H1 (cell line): ENCODE data around the gene KNDC1. TPM values are rescaled to one million over a fixed set of nuclear protein-coding genes. Genes with fewer than 3 reads are reported as not detected.

Experiments used
- CTCF ChIA-PET: fragments of 300-600 bp; sonication (Branson Sonifier 250); formaldehyde crosslinking; loops from one replicate; lab custom pipeline; 2021; ENCODE audit not compliant: partially characterized antibody; lab: Charles Lee
- POLR2A ChIA-PET: fragments of 300-600 bp; sonication (Branson Sonifier 250); formaldehyde crosslinking; loops from one replicate; lab custom pipeline; 2021; ENCODE audit warnings: inconsistent platforms; ENCODE audit not compliant: partially characterized antibody; lab: Charles Lee
- DNase-seq, 2 experiments: peaks; one replicate each; pipeline versions ENCODE4 v3.0.0 to v3.0.0-alpha.2; 2010 to 2022; ENCODE audit warnings: low spot score in 2 of 2, low read depth in 1 of 2, mixed read lengths in 1 of 2
- FAIRE-seq: peaks from 2 replicates; lab custom pipeline; 2011; peaks lifted over from hg19 to GRCh38; lab: Jason Lieb, UNC
- H2AFZ ChIP-seq: 2 replicates; pipeline ENCODE4 v1.8.1; 2012; ENCODE audit warnings: low read length, inconsistent platforms
- H2AK5ac ChIP-seq: 2 replicates; pipeline ENCODE4 v1.6.1; 2013; ENCODE audit warnings: low read depth, low read length
- H2BK120ac ChIP-seq: replicated peaks from 2 replicates; pipeline ENCODE3; 2013; ENCODE audit warnings: low read depth, low read length, inconsistent platforms
- H2BK12ac ChIP-seq: 2 replicates; pipeline ENCODE4 v1.6.1; 2013; ENCODE audit warnings: low read depth, low read length
- H2BK15ac ChIP-seq: 2 replicates; pipeline ENCODE4 v1.6.1; 2013; ENCODE audit warnings: low read length
- H2BK20ac ChIP-seq: 2 replicates; pipeline ENCODE4 v1.6.1; 2013; ENCODE audit warnings: low read length
- H2BK5ac ChIP-seq: 2 replicates; pipeline ENCODE4 v1.6.1; 2013; ENCODE audit warnings: low read depth, low read length
- H3K14ac ChIP-seq: 2 replicates; pipeline ENCODE4 v1.6.1; 2013; ENCODE audit warnings: inconsistent platforms; ENCODE audit not compliant: insufficient read length
- H3K18ac ChIP-seq: 2 replicates; pipeline ENCODE4 v1.6.1; 2013; ENCODE audit warnings: low read length; ENCODE audit errors: extremely low read depth
- H3K23ac ChIP-seq: 2 replicates; pipeline ENCODE4 v1.6.1; 2013; ENCODE audit warnings: inconsistent platforms; ENCODE audit not compliant: insufficient read length
- H3K23me2 ChIP-seq: 2 replicates; pipeline ENCODE4 v1.6.1; 2013; ENCODE audit warnings: low read depth, low read length
- H3K27ac ChIP-seq: 2 replicates; pipeline ENCODE4 v1.6.1; 2011; ENCODE audit warnings: low read depth, low read length, inconsistent platforms
- H3K27me3 ChIP-seq, 4 experiments: replicated peaks in 1 of 4; 1 replicate in 1 of 4; 2 replicates in 3 of 4; pipeline versions ENCODE4 v1.6.1 to v1.8.1; 2011 to 2013; ENCODE audit warnings: low read length in 3 of 4, mild to moderate bottlenecking in 3 of 4, inconsistent platforms in 2 of 4, mixed read lengths in 2 of 4, moderate library complexity in 1 of 4; ENCODE audit not compliant: control insufficient read depth in 3 of 4, insufficient read depth in 3 of 4; ENCODE audit errors: extremely low read depth in 1 of 4
- H3K36me3 ChIP-seq, 4 experiments: 2 replicates each; pipeline versions ENCODE4 v1.6.1 to v1.8.1; 2011 to 2013; ENCODE audit warnings: mild to moderate bottlenecking in 4 of 4, low read length in 3 of 4, moderate library complexity in 2 of 4, control low read depth in 1 of 4, inconsistent platforms in 1 of 4; ENCODE audit not compliant: insufficient read depth in 4 of 4, control insufficient read depth in 2 of 4
- H3K4ac ChIP-seq: replicated peaks from 2 replicates; pipeline ENCODE3; 2013; ENCODE audit warnings: low read length, low read depth, mixed read lengths, inconsistent platforms; ENCODE audit not compliant: insufficient read length
- H3K4me1 ChIP-seq, 4 experiments: replicated peaks in 1 of 4; 1 replicate in 1 of 4; 2 replicates in 3 of 4; pipeline versions ENCODE4 v1.6.1 to v1.8.1; 2011 to 2013; ENCODE audit warnings: low read length in 3 of 4, inconsistent platforms in 2 of 4, mixed read lengths in 1 of 4; ENCODE audit not compliant: insufficient read depth in 4 of 4, control insufficient read depth in 3 of 4
- H3K4me2 ChIP-seq, 2 experiments: 2 replicates each; pipeline versions ENCODE4 v1.6.1 to v1.8.1; 2011 to 2013; ENCODE audit warnings: low read depth in 2 of 2, low read length in 2 of 2, control low read depth in 1 of 2, inconsistent platforms in 1 of 2, mild to moderate bottlenecking in 1 of 2; ENCODE audit not compliant: insufficient read depth in 1 of 2
- H3K4me3 ChIP-seq, 4 experiments: fragments of 200-600, 300-600 bp in 1 of 4; sonication (generic), shearing (Covaris generic), sonication (Bioruptor Twin) in 1 of 4; 2 replicates each; pipeline versions ENCODE4 v1.5.1 to v1.8.1; 2011 to 2016; ENCODE audit warnings: low read length in 4 of 4, low read depth in 3 of 4, control low read depth in 2 of 4, inconsistent platforms in 2 of 4, mild to moderate bottlenecking in 2 of 4, mixed read lengths in 1 of 4, moderate library complexity in 1 of 4; ENCODE audit not compliant: insufficient read depth in 2 of 4; ENCODE audit errors: extremely low read depth in 1 of 4
- H3K56ac ChIP-seq: replicated peaks from 2 replicates; pipeline ENCODE3; 2013; ENCODE audit warnings: low read depth, mild to moderate bottlenecking, mixed read lengths, low read length, inconsistent platforms; ENCODE audit not compliant: insufficient read length
- H3K79me1 ChIP-seq: 2 replicates; pipeline ENCODE4 v1.6.1; 2013; ENCODE audit warnings: low read depth, low read length, control low read depth
- H3K79me2 ChIP-seq, 2 experiments: 2 replicates each; pipeline versions ENCODE4 v1.6.1 to v1.8.1; 2012 to 2013; ENCODE audit warnings: low read length in 2 of 2, mild to moderate bottlenecking in 2 of 2, inconsistent platforms in 1 of 2; ENCODE audit not compliant: insufficient read depth in 2 of 2, control insufficient read depth in 1 of 2
- H3K9ac ChIP-seq, 4 experiments: replicated peaks in 1 of 4; 1 replicate in 1 of 4; 2 replicates in 3 of 4; pipeline versions ENCODE4 v1.6.1 to v1.8.1; 2011 to 2013; ENCODE audit warnings: low read depth in 3 of 4, low read length in 3 of 4, control low read depth in 2 of 4, mild to moderate bottlenecking in 2 of 4, moderate library complexity in 2 of 4, inconsistent platforms in 1 of 4; ENCODE audit errors: extremely low read depth in 1 of 4
- H3K9me3 ChIP-seq, 2 experiments: 2 replicates each; pipeline versions ENCODE4 v1.6.1 to v1.8.1; 2012 to 2013; ENCODE audit warnings: mild to moderate bottlenecking in 2 of 2, moderate library complexity in 2 of 2, control low read depth in 1 of 2, inconsistent platforms in 1 of 2, low read depth in 1 of 2, low read length in 1 of 2, mixed read lengths in 1 of 2; ENCODE audit not compliant: insufficient read depth in 2 of 2
- H4K20me1 ChIP-seq, 2 experiments: replicated peaks in 1 of 2; 2 replicates each; pipeline versions ENCODE3 to v1.8.1; 2011 to 2013; ENCODE audit warnings: inconsistent platforms in 2 of 2, low read length in 2 of 2, mild to moderate bottlenecking in 1 of 2; ENCODE audit not compliant: insufficient read depth in 2 of 2, control insufficient read depth in 1 of 2
- H4K5ac ChIP-seq: 2 replicates; pipeline ENCODE4 v1.6.1; 2013; ENCODE audit warnings: low read length, low read depth, mixed read lengths, inconsistent platforms; ENCODE audit not compliant: insufficient read length
- H4K8ac ChIP-seq: 2 replicates; pipeline ENCODE4 v1.8.0; 2013; ENCODE audit warnings: mild to moderate bottlenecking, moderate library complexity, low read length, inconsistent platforms; ENCODE audit not compliant: insufficient read depth; ENCODE audit errors: extremely low read depth
- H4K91ac ChIP-seq: replicated peaks from 2 replicates; pipeline ENCODE3; 2013; ENCODE audit warnings: low read length, mixed read lengths, inconsistent platforms; ENCODE audit not compliant: insufficient read length
- ASH2L ChIP-seq: fragments of 200-600, 300-600 bp; sonication (generic); IDR thresholded peaks from one replicate; pipeline ENCODE4 v1.7.1; 2017; ENCODE audit warnings: low read length
- BCL11A ChIP-seq, 2 experiments: IDR thresholded peaks; one replicate each; pipeline ENCODE4 v1.6.1; 2011; ENCODE audit warnings: low read depth in 2 of 2, low read length in 2 of 2, mild to moderate bottlenecking in 2 of 2
- CTCF ChIP-seq, 3 experiments: IDR thresholded peaks; 1 replicate in 2 of 3; 2 replicates in 1 of 3; pipeline versions ENCODE4 v1.5.1 to v1.6.1; 2011; ENCODE audit warnings: low read length in 3 of 3, mild to moderate bottlenecking in 3 of 3, inconsistent platforms in 2 of 3, low read depth in 1 of 3, moderate library complexity in 1 of 3; ENCODE audit not compliant: insufficient read depth in 1 of 3; ENCODE audit errors: control extremely low read depth in 1 of 3
- GTF2F1 ChIP-seq: IDR thresholded peaks from 2 replicates; pipeline ENCODE4 v1.6.1; 2012; ENCODE audit warnings: low read depth, low read length, improper control_type of control experiment, borderline replicate concordance
- POLR2A ChIP-seq, 2 experiments: IDR thresholded peaks; 1 replicate in 1 of 2; 2 replicates in 1 of 2; pipeline ENCODE4 v1.6.1; 2011; ENCODE audit warnings: low read depth in 2 of 2, low read length in 2 of 2, mild to moderate bottlenecking in 2 of 2; ENCODE audit errors: control extremely low read depth in 1 of 2
- RAD21 ChIP-seq, 2 experiments: IDR thresholded peaks in 1 of 2; conservative IDR thresholded peaks in 1 of 2; 2 replicates each; pipeline ENCODE4 v1.6.1; 2011; ENCODE audit warnings: low read depth in 2 of 2, low read length in 2 of 2, improper control_type of control experiment in 1 of 2, inconsistent platforms in 1 of 2, mild to moderate bottlenecking in 1 of 2, moderate library complexity in 1 of 2
- WGBS, 2 experiments: shearing (Covaris generic) in 1 of 2; methylation state at CpG; one replicate each; pipeline versions ENCODE4 v1.1.6 to v1.1.7; 2013 to 2015; ENCODE audit warnings: low lambda C conversion rate in 2 of 2, mixed read lengths in 2 of 2, inconsistent platforms in 1 of 2, low coverage in 1 of 2, missing lambda C conversion rate in 1 of 2; ENCODE audit not compliant: insufficient replicate concordance in 2 of 2, insufficient coverage in 1 of 2, insufficient read length in 1 of 2; ENCODE audit errors: extremely low coverage in 1 of 2, missing lambda C conversion rate in 1 of 2; 5-methylcytosine and 5-hydroxymethylcytosine counted together
- polyA plus RNA-seq, 7 experiments: library from polyadenylated mRNA; depleted of rRNA in 3 of 7; stranded (reverse) in 5 of 7; unstranded in 2 of 7; fragments of >200 nt in 5 of 7; fragments of 200-250 nt in 2 of 7; gene quantifications; 1 replicate in 5 of 7; 2 replicates in 1 of 7; 4 replicates in 1 of 7; pipeline versions ENCODE4 v1.2.1 to v1.2.3, GENCODE V29; 2011 to 2013; ENCODE audit warnings: missing spikeins in 2 of 7, mixed read lengths in 2 of 7
- total RNA-seq: library from RNA; stranded (reverse); fragmentation: NEBNext Ultra II Directional; extraction: Animal tissue kit (Norgen Biotek cat#: 25700); gene quantifications from 2 replicates; pipeline ENCODE4 v1.2.1, GENCODE V29; 2021

The KNDC1 gene
- total and polyA plus RNA-seq, 2 of the 8 experiments (the other 6 are each of a cell fraction or from before 2014, with no cell fraction given) = 7.5 to 16.7 TPM

- Histone ChIP-seq H3K79me2 (no peaks in the 10 kb centered on the region), H4K5ac (no peak overlapping the region), H3K23me2 (no peaks in the 10 kb centered on the region), H4K20me1 (no peaks in the 10 kb centered on the region), H3K56ac (no peak overlapping the region), H3K4me2 (no peak overlapping the region), H3K14ac (no peak overlapping the region), H2AFZ (no peak overlapping the region), H3K4me3 (no peak overlapping the region), H2BK12ac (no peak overlapping the region), H2AK5ac (no peak overlapping the region), H3K18ac (no peak overlapping the region; the same call in 1 of the 2 replicates), H3K79me1 (no peaks in the 10 kb centered on the region), H3K27ac (no peak overlapping the region), H2BK15ac (no peak overlapping the region), H2BK5ac (no peak overlapping the region), H4K8ac (no peak overlapping the region), H3K4me1 (peaks cover 0 to 3% (median 2%) of the 10 kb centered on the region in 4 experiments; a peak in 3 of 7 replicates), H3K36me3 (no peaks in the 10 kb centered on the region), H2BK120ac (no peak overlapping the region), H3K27me3 (no peaks in the 10 kb centered on the region), H3K9ac (no peak overlapping the region), H3K4ac (no peak overlapping the region), H4K91ac (no peak overlapping the region), H3K9me3 (peaks cover 3% of the 10 kb centered on the region in 2 experiments; a peak in 1 of 4 replicates), H2BK20ac (no peak overlapping the region), H3K23ac (no peak overlapping the region)
- TF ChIP-seq RAD21 (IDR thresholded peaks at IDR 0.05 in 1 of 2, conservative IDR thresholded peaks at IDR 0.05 in 1 of 2; ENCODE audit: low read depth in 2 of 2, low read length in 2 of 2) (0 out of 4 replicates have a peak, but pooled peaks of 1 of the 2 experiments have one; percentile 5), POLR2A (IDR thresholded peaks at IDR 0.05; ENCODE audit: control extremely low read depth in 1 of 2, low read depth in 2 of 2, low read length in 2 of 2) (no peak), CTCF (IDR thresholded peaks at IDR 0.05; ENCODE audit: control extremely low read depth in 1 of 3, insufficient read depth in 1 of 3, low read depth in 1 of 3, low read length in 3 of 3) (peak; percentile 2 to 10 (median 3); a peak in 2 of 4 replicates), ASH2L (no peak), BCL11A (IDR thresholded peaks at IDR 0.05; ENCODE audit: low read depth in 2 of 2, low read length in 2 of 2) (no peak), GTF2F1 (no peak)
- no peak for FAIRE-seq
- ChIA-PET POLR2A (no interaction called here), CTCF (interaction anchor here (1.0 to 4.7 kb wide), 4 partner anchors 8 to 24 kb away, joined by 3 to 19 read pairs (median 4); no protein-coding TSS in a partner anchor)
- DNase-seq = no peak
- WGBS, 2 experiments = 91% methylated on average over 11 of the region's 13 CpGs; no CpG with 5 or more reads in 1 of the 2 experiments
Measured at GRCh38 chr10:133115453-133115842, 44.6 kb upstream of the KNDC1 start.
